SK-N-SH treated with all-trans-retinoic acid at 6 μM for 48 hours (cell line): ENCODE measurements around the gene PGAP6.

Source experiments
- ATAC-seq: fragments of 200-7000 bp; cut with Tn5 transposase; 3 replicates; pipeline ENCODE4 v1.9.1; 2020; ENCODE audit warnings: mild to moderate bottlenecking, moderate library complexity
- ARNTL ChIP-seq: fragments of 450-650 bp; formaldehyde crosslinking; IDR thresholded peaks from 2 replicates; pipeline ENCODE4 v1.5.0; 2020; ENCODE audit warnings: low read depth, mild to moderate bottlenecking, moderate library complexity, borderline replicate concordance
- BACH2 ChIP-seq: fragments of 250-450 bp; sonication (Bioruptor Pico); IDR thresholded peaks from 2 replicates; pipeline ENCODE4 v1.9.0; 2021; ENCODE audit warnings: mild to moderate bottlenecking, borderline replicate concordance
- CREB5 ChIP-seq: fragments of 250-450 bp; sonication (Bioruptor Pico); IDR thresholded peaks from 2 replicates; pipeline ENCODE4 v1.5.1; 2020; ENCODE audit warnings: low read depth, mild to moderate bottlenecking, moderate library complexity
- CSDC2 ChIP-seq: fragments of 250-450 bp; sonication (Bioruptor Pico); IDR thresholded peaks from 2 replicates; pipeline ENCODE4 v1.5.0; 2020; ENCODE audit warnings: mild to moderate bottlenecking, moderate library complexity
- CSRNP3 ChIP-seq: fragments of 250-450 bp; sonication (Bioruptor Pico); IDR thresholded peaks from 2 replicates; pipeline ENCODE4 v1.5.1; 2021; ENCODE audit warnings: mild to moderate bottlenecking, moderate library complexity
- ESRRG ChIP-seq: fragments of 250-450 bp; sonication (Bioruptor Pico); IDR thresholded peaks from 2 replicates; pipeline ENCODE4 v1.6.1; 2021; ENCODE audit warnings: mild to moderate bottlenecking
- GLIS3 ChIP-seq: fragments of 250-450 bp; sonication (Bioruptor Pico); IDR thresholded peaks from 2 replicates; pipeline ENCODE4 v1.5.0; 2020; ENCODE audit warnings: mild to moderate bottlenecking, moderate library complexity
- ISL1 ChIP-seq: fragments of 250-450 bp; sonication (Bioruptor Pico); IDR thresholded peaks from 2 replicates; pipeline ENCODE4 v2.1.2; 2022; ENCODE audit warnings: mild to moderate bottlenecking, moderate library complexity
- OSR1 ChIP-seq: fragments of 250-450 bp; sonication (Bioruptor Pico); IDR thresholded peaks from 2 replicates; pipeline ENCODE4 v1.8.0; 2022; ENCODE audit warnings: moderate library complexity, mild to moderate bottlenecking, inconsistent platforms
- PATZ1 ChIP-seq: fragments of 250-450 bp; sonication (Bioruptor Pico); IDR thresholded peaks from 2 replicates; pipeline ENCODE4 v1.8.0; 2020; ENCODE audit warnings: mild to moderate bottlenecking, moderate library complexity, borderline replicate concordance
- POU6F1 ChIP-seq: fragments of 250-450 bp; sonication (Bioruptor Pico); IDR thresholded peaks from 2 replicates; pipeline ENCODE4 v1.8.0; 2021; ENCODE audit warnings: low read depth, mild to moderate bottlenecking, moderate library complexity, borderline replicate concordance
- RARB ChIP-seq: fragments of 250-450 bp; sonication (Bioruptor Pico); IDR thresholded peaks from 2 replicates; pipeline ENCODE4 v1.8.0; 2021; ENCODE audit warnings: mild to moderate bottlenecking, moderate library complexity
- SNAI2 ChIP-seq: fragments of 250-450 bp; sonication (Bioruptor Pico); IDR thresholded peaks from 2 replicates; pipeline ENCODE4 v1.5.0; 2020; ENCODE audit warnings: mild to moderate bottlenecking, moderate library complexity
- TCF4 ChIP-seq: fragments of 250-450 bp; sonication (Bioruptor Pico); IDR thresholded peaks from 2 replicates; pipeline ENCODE4 v1.8.0; 2021; ENCODE audit warnings: mild to moderate bottlenecking, moderate library complexity, borderline replicate concordance
- TOX ChIP-seq: fragments of 250-450 bp; sonication (Bioruptor Pico); IDR thresholded peaks from 2 replicates; pipeline ENCODE4 v1.8.0; 2021; ENCODE audit warnings: mild to moderate bottlenecking, moderate library complexity, borderline replicate concordance
- TSHZ2 ChIP-seq: fragments of 250-450 bp; sonication (Bioruptor Pico); IDR thresholded peaks from 2 replicates; pipeline ENCODE4 v1.5.0; 2020; ENCODE audit warnings: mild to moderate bottlenecking, moderate library complexity
- ZC3H10 ChIP-seq: fragments of 250-450 bp; sonication (Bioruptor Pico); IDR thresholded peaks from 2 replicates; pipeline ENCODE4 v1.5.1; 2021; ENCODE audit warnings: mild to moderate bottlenecking, moderate library complexity
- ZFP3 ChIP-seq: fragments of 250-450 bp; sonication (Bioruptor Pico); IDR thresholded peaks from 2 replicates; pipeline ENCODE4 v1.5.0; 2020; ENCODE audit warnings: mild to moderate bottlenecking, moderate library complexity
- ZFP30 ChIP-seq: fragments of 450-650 bp; formaldehyde crosslinking; IDR thresholded peaks from 2 replicates; pipeline ENCODE4 v1.5.0; 2022; ENCODE audit warnings: mild to moderate bottlenecking, moderate library complexity
- ZNF565 ChIP-seq: fragments of 450-650 bp; formaldehyde crosslinking; conservative IDR thresholded peaks from 2 replicates; pipeline ENCODE4 v1.5.0; 2020; ENCODE audit warnings: low read depth, mild to moderate bottlenecking, moderate library complexity
- ZNF8 ChIP-seq: fragments of 450-650 bp; formaldehyde crosslinking; IDR thresholded peaks from 2 replicates; pipeline ENCODE4 v1.5.0; 2020; ENCODE audit warnings: mild to moderate bottlenecking, moderate library complexity

The PGAP6 gene

GRCh38 chr16:353404-354290 lies 28.1 kb downstream of the PGAP6 start:
- no peak for TF ChIP-seq ARNTL (CRISPR knock-in tag)
- no peak for TF ChIP-seq TCF4 (CRISPR knock-in tag)
- TF ChIP-seq ISL1 = no peak
- no peak for TF ChIP-seq ZC3H10 (CRISPR knock-in tag)
- TF ChIP-seq BACH2 (CRISPR knock-in tag) = no peak
- no peak for TF ChIP-seq ZNF8 (CRISPR knock-in tag)
- no peak for TF ChIP-seq SNAI2 (CRISPR knock-in tag)
- TF ChIP-seq GLIS3 (CRISPR knock-in tag) = no peak
- TF ChIP-seq ZFP3 (CRISPR knock-in tag) = no peak
- TF ChIP-seq ZFP30 (CRISPR knock-in tag) = no peak
- ATAC-seq = peak; percentile 1; the same call in 2 of the 3 replicates

GRCh38 chr16:352547-353403 lies 29.0 kb downstream of the PGAP6 start, which contains the start of gene AXIN1:
Gene AXIN1, minus strand, starts transcription at chr16:352723. Its CDS starts 5,698 bp downstream, at chr16:347025.
- TF ChIP-seq ZC3H10 (CRISPR knock-in tag) (no peak), TOX (CRISPR knock-in tag) (no peak), CSDC2 (CRISPR knock-in tag) (no peak), PATZ1 (CRISPR knock-in tag) (no peak), BACH2 (CRISPR knock-in tag) (no peak), POU6F1 (CRISPR knock-in tag) (no peak), ZFP3 (CRISPR knock-in tag) (no peak), OSR1 (no peak), GLIS3 (CRISPR knock-in tag) (no peak), CREB5 (CRISPR knock-in tag) (no peak), ARNTL (CRISPR knock-in tag) (no peak), ZNF565 (CRISPR knock-in tag) (no peak)
- peak; percentile 85 for ATAC-seq

GRCh38 chr16:351804-352520 lies 29.8 kb downstream of the PGAP6 start:
- no peak; the same call in 2 of the 3 replicates for ATAC-seq
- TF ChIP-seq ZNF8 (CRISPR knock-in tag) (no peak), ZC3H10 (CRISPR knock-in tag) (no peak), ESRRG (CRISPR knock-in tag) (no peak), RARB (CRISPR knock-in tag) (no peak), ISL1 (no peak), SNAI2 (CRISPR knock-in tag) (no peak), GLIS3 (CRISPR knock-in tag) (no peak), POU6F1 (CRISPR knock-in tag) (no peak), TOX (CRISPR knock-in tag) (no peak), TSHZ2 (CRISPR knock-in tag) (no peak), TCF4 (CRISPR knock-in tag) (no peak), CSRNP3 (CRISPR knock-in tag) (no peak)
